C4-2B (cell line): Measurements from ENCODE around the gene TAS2R40.

Experiments used
- H3K27ac ChIP-seq: fragments of 450-650 bp; 2 replicates; pipeline ENCODE4 v1.5.1; 2017
- CTCF ChIP-seq: fragments of 450-650 bp; conservative IDR thresholded peaks from 2 replicates; pipeline ENCODE4 v1.5.1; 2017; ENCODE audit warnings: mild to moderate bottlenecking
- ZFX ChIP-seq: fragments of 450-650 bp; IDR thresholded peaks from 2 replicates; pipeline ENCODE4 v1.6.1; 2017

TAS2R40 gene

GRCh38 chr7:143214789-143215679 is 6.8 kb upstream of the TAS2R40 start:
- H3K27ac ChIP-seq = no peak overlapping the region; the same call in 1 of the 2 replicates
- TF ChIP-seq CTCF = peak; percentile 100
- TF ChIP-seq ZFX = no peak

GRCh38 chr7:143216151-143216550 is 5.7 kb upstream of the TAS2R40 start:
- no peak overlapping the region for H3K27ac ChIP-seq
- TF ChIP-seq ZFX (no peak), CTCF (no peak)

GRCh38 chr7:143216686-143217085 is 5.2 kb upstream of the TAS2R40 start:
- H3K27ac ChIP-seq = no peak overlapping the region
- no peak for TF ChIP-seq CTCF
- no peak for TF ChIP-seq ZFX

- TF ChIP-seq CTCF = no peak
- TF ChIP-seq ZFX = no peak
- no peak overlapping the region for H3K27ac ChIP-seq
Measured at GRCh38 chr7:143217806-143218205, 4.0 kb upstream of the TAS2R40 start.

- H3K27ac ChIP-seq = no peak overlapping the region
- no peak for TF ChIP-seq ZFX
- TF ChIP-seq CTCF = no peak
Measured at GRCh38 chr7:143221286-143221685, 551 bp upstream of the TAS2R40 start.

GRCh38 chr7:143222782-143223181 is 945 bp downstream of the TAS2R40 start:
- no peak overlapping the region for H3K27ac ChIP-seq
- TF ChIP-seq CTCF = no peak

GRCh38 chr7:143223784-143224183 is 1.9 kb downstream of the TAS2R40 start:
- TF ChIP-seq ZFX = no peak
- no peak for TF ChIP-seq CTCF
- H3K27ac ChIP-seq = no peak overlapping the region
